Gastroesophageal sphincter (tissue), 3 donors: ENCODE measurements around the gene C1R.

Experiments used
- EP300 ChIP-seq: sonication (generic); formaldehyde crosslinking; IDR thresholded peaks from one replicate; pipeline ENCODE4 v1.6.1; 2017; ENCODE audit warnings: antibody characterized with exemption, mild to moderate bottlenecking
- POLR2A ChIP-seq, 2 donors: fragments of 450-650 bp; IDR thresholded peaks; one replicate each; pipeline ENCODE4 v1.6.1; 2017; ENCODE audit warnings: antibody characterized with exemption in 2 of 2, mild to moderate bottlenecking in 2 of 2, moderate library complexity in 1 of 2
- POLR2AphosphoS5 ChIP-seq: sonication (generic); formaldehyde crosslinking; IDR thresholded peaks from one replicate; pipeline ENCODE4 v1.6.1; 2017; ENCODE audit warnings: antibody characterized with exemption
- TF ChIP-seq, protein P1 (sequence below), 4 experiments: fragments of 200-600 bp in 2 of 4; fragments of 450-650 bp in 2 of 4; sonication (generic) in 1 of 4; IDR thresholded peaks; one replicate each; pipeline ENCODE4 v1.5.1; 2017 to 2019; ENCODE audit warnings: antibody characterized with exemption in 4 of 4, mild to moderate bottlenecking in 2 of 4, moderate library complexity in 2 of 4

DNA sequence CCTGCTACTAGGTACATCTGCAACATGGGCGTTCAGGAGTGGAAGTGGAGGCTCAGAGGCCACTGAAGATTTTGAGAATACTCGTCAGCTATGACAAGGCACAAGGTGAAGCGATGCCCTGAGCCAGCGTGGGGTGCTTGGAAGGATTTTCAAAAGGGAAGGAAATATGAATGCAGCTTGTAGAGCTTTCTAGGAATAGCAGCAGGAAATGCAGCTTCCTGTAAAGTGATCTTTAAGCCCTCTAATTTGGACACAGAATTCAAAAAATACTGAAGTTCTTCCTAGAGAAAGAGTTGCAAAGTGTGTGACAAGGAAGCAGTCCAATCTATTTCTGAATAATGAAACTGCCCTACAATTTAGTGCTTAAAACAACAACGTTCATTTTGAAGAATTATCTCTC, 44.9 kb downstream of the C1R start:
- no peak for TF ChIP-seq POLR2AphosphoS5
- no peak for TF ChIP-seq POLR2A (IDR thresholded peaks at IDR 0.05)
- TF ChIP-seq, protein P1, sequence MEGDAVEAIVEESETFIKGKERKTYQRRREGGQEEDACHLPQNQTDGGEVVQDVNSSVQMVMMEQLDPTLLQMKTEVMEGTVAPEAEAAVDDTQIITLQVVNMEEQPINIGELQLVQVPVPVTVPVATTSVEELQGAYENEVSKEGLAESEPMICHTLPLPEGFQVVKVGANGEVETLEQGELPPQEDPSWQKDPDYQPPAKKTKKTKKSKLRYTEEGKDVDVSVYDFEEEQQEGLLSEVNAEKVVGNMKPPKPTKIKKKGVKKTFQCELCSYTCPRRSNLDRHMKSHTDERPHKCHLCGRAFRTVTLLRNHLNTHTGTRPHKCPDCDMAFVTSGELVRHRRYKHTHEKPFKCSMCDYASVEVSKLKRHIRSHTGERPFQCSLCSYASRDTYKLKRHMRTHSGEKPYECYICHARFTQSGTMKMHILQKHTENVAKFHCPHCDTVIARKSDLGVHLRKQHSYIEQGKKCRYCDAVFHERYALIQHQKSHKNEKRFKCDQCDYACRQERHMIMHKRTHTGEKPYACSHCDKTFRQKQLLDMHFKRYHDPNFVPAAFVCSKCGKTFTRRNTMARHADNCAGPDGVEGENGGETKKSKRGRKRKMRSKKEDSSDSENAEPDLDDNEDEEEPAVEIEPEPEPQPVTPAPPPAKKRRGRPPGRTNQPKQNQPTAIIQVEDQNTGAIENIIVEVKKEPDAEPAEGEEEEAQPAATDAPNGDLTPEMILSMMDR (IDR thresholded peaks at IDR 0.05), result no peak
- TF ChIP-seq EP300, result no peak
